SK-MEL-5 (cell line): ENCODE data around the gene CBFA2T2. TPM values are rescaled to one million over a fixed set of nuclear protein-coding genes. Genes with fewer than 3 reads are reported as not detected.
A peak's percentile ranks its signal among the peaks of the same experiment; 100 is the strongest.
"Not testable (repeated sequence)": the region's sequence is repeated elsewhere in the genome, so short reads cannot be mapped to it uniquely, and the experiment has no call there.

Source experiments
- DNase-seq: peaks from one replicate; pipeline ENCODE4 v3.0.0-alpha.2; 2016; ENCODE audit warnings: low read depth, low spot score
- in situ Hi-C: cut with HindIII; loops from 2 replicates; pipeline ENCODE4 v1.10.0; 2016; ENCODE audit warnings: low sequenced_read_pairs, high pct_unique_total_duplicates, low pct_unique_long_range_greater_than_20kb
- total RNA-seq: library from RNA; depleted of rRNA; stranded (reverse); fragments of >200 nt; shearing (Covaris generic); gene quantifications from 2 replicates; pipeline ENCODE4 v1.2.3, GENCODE V29; 2014

The CBFA2T2 gene
- total RNA-seq, 1 experiment from 2014 or later = 6.0 TPM

DNA sequence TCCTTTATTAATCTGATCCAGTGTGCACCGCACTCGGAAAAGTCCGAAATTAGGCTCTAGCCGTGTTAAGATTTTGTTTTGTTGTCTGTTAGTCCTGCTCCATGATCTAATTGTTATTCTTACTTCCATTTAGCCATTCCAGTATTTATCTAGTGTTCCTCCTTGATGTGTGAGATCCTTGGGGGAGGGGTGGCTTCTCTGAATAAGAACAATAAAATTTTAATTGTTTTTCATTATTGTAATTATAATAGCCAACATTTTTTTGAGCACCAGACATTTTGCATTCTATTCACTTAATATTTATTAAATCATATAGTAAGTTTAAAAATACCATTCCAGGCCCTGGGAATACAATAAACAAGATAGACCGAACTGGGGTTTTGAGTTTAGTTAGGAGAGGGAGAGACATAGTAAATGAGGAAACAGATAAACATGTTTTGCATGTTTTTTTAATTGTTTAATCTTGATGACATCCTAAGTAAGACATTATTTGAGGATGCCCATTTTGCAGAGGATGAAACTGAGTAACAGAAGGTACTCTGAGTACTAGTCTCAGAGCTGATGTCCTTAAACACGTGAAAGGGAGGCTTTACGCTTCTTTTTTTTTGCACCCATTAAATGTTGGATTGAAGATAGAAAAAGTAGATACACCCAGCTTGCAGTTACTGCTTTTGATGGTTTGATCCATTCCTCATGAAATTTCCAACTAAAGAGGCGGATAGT, 1.2 kb downstream of the CBFA2T2 start:
- peak; percentile 22 for DNase-seq
- in situ Hi-C loops = no loop called here

DNA sequence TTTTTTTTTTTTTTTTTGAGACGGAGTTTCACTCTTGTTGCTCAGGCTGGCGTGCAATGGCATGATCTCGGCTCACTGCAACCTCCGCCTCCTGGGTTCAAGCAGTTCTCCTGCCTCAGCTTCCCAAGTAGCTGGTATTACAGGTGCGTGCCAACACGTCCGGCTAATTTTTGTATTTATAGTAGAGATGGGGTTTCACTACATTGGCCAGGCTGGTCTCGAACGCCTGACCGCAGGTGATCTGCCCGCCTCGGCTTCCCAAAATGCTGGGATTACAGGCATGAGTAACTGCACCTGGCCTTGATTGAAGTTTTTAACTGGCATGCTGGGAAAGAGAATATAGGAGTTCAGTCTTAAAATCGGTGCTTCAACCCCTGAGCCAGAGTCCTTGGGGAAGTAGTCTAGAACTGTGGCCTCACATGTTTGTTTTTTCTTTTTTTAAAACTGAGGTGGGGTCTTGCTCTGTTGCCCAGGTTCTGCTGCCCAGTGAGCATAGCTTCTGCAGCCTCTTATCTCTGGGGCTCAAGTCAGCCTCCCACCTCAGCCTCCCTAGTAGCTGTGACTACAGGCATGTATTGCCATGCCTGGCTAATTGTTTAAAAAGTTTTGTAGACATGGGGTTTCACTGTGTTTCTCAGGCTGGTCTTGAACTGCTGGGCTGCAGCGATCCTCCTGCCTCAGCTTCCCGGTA, 3.3 kb downstream of the CBFA2T2 start:
- no peak for DNase-seq
- in situ Hi-C loops = no loop called here

DNA sequence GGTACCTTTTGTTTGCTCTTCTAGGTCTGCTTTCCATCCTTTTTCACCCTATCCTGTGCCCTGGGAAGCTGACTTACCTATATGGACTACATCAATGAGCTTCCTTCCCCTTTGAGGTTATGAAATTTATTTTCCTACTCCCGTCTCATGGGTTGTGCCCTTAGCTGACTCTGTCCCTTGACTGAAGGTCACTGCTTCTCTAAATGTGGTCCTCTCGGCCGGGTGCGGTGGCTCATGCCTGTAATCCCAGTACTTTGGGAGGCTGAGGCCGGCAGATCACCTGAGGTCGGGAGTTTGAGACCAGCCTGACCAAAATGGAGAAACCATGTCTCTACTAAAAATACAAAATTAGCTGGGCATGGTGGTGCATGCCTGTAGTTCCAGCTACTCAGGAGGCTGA, 6.9 kb downstream of the CBFA2T2 start:
- DNase-seq, in situ Hi-C loops: not testable (repeated sequence)

DNA sequence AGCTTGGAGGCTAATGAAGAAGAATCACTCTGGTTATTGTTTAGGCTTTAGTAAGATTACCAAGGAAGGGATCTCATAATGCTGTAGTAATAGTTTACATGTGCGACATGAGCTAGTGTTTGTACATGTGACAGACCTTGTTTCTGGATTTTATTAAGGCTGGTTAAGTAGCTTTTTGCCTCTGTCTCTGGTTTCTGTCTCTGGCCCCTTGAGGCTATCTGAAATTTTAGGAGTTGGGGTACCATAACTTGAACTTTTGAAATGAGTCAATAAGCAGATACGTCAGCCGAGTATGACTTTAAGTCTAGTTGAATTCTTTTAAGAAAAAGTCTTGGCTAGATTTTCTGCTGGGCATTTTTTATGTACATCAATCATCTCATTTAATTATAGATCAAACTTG, 9.5 kb downstream of the CBFA2T2 start:
- in situ Hi-C loops = no loop called here
- no peak for DNase-seq

DNA sequence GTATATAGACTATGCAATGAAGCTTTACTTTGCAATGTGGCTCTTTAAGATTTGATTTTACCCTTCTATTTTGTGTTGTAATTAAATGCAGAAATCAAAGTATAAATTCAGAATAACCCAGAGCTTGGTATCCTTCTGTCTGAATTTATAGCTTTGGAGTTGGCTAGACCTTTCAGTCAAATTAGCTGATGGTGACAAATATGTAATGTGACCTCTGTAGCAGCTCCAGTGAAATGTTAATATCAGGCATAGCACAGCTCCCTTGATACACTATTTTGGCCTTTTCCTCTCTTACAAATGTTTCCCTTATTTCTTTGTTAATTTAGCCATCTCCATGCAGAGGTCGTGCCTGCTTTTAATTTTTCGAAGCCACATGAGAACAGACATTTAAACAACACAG, 11.1 kb downstream of the CBFA2T2 start:
- in situ Hi-C loops = no loop called here
- DNase-seq = no peak

DNA sequence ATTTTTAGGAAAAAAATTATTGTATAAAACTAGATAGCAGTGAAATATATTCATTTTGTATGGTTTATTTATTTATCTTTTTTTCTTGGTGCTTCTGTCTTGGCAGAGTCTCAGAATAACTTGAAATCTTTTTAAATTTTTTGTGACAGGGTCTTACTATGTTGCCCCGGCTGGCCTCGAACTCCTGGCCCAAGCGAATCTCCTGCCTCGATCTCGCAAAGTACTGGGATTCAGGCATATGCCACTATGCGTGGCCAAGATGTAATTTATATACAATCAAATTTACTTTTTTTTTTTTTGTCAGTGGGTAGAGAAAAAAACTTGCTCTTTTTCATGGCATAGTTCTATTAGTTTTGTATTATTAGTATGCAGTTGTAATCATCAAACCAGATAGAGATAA, 13.7 kb downstream of the CBFA2T2 start:
- DNase-seq = no peak
- in situ Hi-C loops = no loop called here

DNA sequence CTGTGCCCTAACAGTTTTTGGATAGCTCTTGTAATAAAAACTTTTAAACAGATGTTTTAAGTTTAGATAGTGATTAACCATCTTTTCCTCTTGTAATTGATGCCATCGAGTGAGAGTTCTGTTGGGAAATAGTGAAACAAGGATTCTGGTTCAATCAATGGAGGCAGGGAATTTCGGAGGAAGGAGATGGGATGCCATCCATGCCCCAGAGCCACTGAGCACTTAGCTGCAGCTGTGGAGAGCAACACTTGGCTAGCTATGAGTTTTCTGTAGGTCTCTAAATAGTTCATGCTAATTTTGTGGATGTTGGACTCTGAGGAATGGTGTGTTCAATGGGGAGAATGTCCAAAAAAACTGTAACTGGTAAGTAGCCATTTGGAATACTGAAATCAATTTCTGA, 16.7 kb downstream of the CBFA2T2 start:
- in situ Hi-C loops = no loop called here
- DNase-seq = no peak

DNA sequence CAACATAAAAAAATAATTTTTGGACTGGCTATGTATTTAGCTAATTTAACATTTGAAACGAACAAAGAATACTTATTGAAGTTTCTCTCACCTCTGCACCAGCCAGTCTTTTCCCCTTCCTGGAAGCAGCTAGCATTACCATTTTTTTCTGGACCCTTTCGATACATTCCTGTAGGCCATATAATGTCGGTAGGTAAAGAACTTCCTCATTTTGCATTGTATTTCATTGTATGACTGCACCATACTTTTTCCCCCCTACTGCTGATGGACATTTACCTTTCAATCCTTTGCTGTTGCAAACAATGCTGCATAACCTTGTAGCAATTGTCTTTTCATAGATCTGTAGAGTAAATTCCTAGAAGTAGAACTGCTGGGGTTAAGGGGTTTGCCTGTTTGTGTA, 17.6 kb downstream of the CBFA2T2 start:
- in situ Hi-C loops = no loop called here
- no peak for DNase-seq

DNA sequence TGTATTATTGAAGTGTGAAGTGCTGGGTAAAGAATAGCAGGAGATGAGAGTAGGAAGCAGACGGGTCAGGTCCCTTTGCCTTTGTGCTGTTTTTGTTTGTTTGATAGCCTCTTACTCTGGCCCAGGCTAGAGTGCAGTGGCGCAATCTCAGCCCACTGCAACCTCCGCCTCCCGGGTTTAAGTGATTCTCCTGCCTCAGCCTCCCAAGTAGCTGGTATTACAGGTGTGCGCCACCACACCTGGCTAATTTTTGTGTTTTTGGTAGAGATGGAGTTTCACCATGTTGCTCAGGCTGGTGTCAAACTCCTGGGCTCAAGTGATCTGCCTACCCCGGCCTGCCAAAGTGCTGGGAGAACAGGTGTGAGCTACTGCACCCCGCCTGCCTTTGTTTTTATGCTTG, 18.1 kb downstream of the CBFA2T2 start:
- in situ Hi-C loops, DNase-seq: not testable (repeated sequence)

DNA sequence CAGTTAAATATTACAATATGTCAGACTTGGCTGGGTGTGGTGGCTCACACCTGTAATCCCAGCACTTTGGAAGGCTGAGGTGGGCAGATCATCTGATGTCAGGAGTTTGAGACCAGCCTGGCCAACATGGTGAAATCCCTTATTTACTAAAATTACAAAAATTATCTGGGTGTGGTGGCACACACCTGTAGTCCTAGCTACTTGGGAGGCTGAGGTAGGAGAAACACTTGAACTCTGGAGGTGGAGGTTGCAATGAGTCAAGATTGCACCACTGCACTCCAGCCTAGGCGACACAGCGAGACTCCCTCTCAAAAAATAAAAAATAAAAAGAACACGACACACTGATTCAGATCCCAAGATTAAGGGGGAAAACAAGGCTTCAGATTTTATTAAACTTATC, 19.2 kb downstream of the CBFA2T2 start:
- in situ Hi-C loops, DNase-seq: not testable (repeated sequence)

DNA sequence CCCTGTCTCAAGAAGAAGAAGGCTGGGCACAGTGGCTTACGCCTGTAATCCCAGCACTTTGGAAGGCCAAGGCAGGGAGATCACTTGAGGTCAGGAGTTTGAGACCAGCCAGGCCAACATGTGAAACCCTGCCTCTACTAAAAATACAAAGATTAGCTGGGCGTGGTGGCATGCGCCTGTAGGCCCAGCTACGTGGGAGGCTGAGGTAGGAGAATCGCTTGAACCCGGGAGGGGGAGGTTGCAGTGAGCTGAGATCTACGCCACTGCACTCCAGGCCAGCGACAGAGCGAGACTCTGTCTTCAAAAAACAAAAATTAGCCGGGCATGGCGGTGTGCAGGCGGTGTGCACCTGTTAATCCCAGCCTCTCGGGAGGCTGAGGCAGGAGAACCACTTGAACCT, 22.0 kb downstream of the CBFA2T2 start:
- in situ Hi-C loops, DNase-seq: not testable (repeated sequence)

DNA sequence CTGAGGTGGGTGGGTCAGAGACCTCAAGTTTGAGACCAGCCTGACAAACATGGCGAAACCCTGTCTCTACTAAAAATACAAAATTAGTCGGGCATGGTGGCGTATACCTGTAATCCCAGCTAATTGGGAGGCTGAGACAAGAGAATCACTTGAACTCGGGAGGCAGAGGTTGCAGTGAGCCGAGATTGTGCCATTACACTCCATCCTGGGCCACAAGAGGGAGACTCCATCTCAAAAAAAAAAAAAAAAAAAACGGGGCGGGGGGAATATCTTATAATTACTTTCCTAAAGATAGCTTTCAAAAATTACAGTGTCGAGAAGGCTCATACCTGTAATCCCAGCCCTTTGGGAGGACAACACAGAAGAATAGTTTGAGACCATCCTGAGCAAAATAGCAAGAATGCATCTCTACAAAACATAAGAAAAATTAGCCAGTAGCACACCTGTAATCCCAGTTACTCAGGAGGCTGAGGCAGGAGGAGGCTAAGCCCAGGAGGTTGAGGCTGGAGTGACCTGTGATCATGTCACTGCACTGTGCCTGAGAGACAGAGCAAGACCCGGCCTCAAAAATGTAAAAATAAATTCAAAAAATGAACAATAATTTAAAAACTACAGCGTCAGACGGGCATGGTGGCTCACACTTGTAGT, 25.8 kb downstream of the CBFA2T2 start:
- in situ Hi-C loops = no loop called here
- DNase-seq = peak; percentile 30

DNA sequence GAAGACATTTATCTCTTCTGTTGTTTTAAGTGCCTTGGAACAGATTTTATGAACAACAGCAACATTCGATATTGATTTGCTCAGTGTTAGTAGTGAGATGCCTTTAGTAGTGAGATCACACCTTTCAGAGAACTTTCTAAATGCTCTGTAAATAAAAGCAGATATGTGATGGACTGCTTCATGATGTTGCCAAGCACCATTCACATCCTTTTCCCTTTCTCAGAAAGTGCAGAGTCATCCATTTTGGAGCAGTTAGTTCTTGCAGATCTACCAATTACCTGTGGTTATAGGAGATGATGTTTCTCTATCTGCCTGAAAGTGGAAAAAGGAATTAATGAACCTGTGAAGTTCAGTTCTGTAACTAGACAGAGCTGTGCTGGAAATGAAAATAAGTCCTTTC, 27.0 kb downstream of the CBFA2T2 start:
- in situ Hi-C loops = no loop called here
- no peak for DNase-seq

DNA sequence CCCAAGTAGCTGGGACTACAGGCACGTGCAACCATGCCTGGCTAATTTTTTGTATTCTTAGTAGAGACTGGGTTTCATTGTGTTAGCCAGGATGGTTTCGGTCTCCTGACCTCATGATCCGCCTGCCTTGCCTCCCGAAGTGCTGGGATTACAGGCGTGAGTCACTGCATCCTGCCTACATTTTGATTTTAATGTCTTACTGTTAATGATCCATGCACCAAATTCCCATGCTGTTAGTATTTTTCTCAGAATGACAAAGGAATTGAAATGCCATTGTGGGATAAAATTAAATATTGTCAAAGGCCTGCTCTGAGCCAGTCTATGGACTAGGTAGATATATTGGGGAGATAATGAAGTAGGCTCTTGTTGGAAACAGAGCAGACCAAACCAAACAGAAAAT, 28.2 kb downstream of the CBFA2T2 start:
- DNase-seq = peak; percentile 90
- in situ Hi-C loops = no loop called here

DNA sequence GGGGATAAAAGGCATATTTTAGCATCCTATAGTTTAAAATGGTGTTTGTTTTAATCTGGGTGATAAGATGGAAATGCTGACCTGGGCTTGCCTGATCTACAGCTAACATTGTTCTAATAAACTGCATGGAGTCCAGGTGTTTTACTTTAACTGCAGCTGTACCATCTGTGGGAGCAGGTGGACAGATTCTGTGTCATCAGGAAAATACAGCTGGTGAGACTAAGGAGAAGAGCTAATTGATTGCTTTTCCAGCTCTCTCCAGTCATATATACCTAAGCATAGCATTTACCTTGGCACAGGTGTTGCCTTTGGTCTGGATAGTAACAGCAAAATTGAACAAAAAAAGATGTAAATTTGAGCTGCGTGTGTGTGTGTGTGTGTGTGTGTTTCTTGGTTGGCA, 31.6 kb downstream of the CBFA2T2 start:
- in situ Hi-C loops = no loop called here
- no peak for DNase-seq

DNA sequence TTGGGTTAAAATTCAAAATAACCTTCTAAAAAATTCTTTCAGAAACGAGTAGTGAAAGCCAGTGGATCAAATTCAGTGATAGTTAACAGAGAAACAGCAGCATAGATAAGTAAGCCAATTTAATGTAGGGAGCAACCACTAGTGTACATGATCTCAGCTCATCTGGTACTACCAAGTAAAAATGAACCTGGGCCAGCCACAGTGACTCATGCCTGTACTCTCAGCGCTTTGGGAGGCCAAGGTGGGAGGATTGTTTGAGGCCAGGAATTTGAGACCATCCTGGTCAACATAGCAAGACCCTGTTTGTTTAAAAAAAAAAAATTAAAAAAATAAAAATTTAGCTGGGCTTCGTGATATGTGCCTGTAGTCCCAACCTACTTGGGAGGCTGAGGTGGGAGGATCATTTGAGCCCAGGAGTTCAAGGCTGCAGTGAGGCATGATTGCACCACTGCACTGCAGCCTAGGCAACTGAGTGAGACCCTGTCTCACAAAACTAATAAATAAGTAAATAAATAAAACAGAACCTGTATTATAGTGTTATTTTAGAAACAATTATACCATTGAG, 32.4 kb downstream of the CBFA2T2 start:
- in situ Hi-C loops = no loop called here
- no peak for DNase-seq

DNA sequence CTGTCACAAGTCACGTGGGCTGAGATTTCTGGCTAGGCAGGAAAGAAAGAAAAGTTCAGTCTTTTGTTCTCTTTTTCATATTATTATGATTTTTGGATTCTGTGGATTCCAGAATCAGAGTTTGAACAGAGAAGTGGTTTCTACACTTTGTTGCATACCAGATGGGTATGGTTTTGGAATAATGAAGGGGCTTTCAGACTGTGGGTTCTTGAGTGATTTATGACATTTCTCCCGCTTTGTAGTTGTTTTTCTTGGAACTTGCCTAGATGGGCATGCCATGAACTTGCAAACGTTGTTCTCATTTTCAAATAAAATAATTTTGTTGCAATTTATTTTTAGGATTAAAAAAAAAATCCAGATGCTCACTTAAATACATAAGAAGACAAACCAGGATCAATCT, 34.4 kb downstream of the CBFA2T2 start:
- in situ Hi-C loops = no loop called here
- DNase-seq = no peak

DNA sequence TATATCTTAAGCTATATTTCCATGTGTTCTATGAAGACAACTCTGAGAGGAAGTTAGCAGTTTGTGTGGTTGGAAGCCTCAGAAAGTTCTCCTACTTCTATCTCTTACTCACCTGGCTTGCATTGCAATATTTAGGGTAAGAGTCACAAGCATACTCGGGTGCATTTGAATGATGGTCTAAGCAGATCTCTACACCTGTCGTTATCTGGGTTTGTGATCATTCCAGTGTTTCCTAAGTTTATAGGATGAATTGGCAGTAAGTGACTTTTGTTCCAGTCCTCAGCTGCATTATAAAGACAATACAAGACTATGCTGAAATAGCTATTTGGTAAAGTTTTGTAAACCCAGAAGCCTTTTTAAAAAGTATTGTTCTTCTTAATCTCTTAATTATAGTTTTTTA, 36.9 kb downstream of the CBFA2T2 start:
- no peak for DNase-seq
- in situ Hi-C loops = no loop called here
